ENCODE results near the gene ALG10B. TPM values are rescaled to one million over a fixed set of nuclear protein-coding genes. Genes with fewer than 3 reads are reported as not detected.
A peak's percentile ranks its signal among the peaks of the same experiment; 100 is the strongest.

The ALG10B gene, protein sequence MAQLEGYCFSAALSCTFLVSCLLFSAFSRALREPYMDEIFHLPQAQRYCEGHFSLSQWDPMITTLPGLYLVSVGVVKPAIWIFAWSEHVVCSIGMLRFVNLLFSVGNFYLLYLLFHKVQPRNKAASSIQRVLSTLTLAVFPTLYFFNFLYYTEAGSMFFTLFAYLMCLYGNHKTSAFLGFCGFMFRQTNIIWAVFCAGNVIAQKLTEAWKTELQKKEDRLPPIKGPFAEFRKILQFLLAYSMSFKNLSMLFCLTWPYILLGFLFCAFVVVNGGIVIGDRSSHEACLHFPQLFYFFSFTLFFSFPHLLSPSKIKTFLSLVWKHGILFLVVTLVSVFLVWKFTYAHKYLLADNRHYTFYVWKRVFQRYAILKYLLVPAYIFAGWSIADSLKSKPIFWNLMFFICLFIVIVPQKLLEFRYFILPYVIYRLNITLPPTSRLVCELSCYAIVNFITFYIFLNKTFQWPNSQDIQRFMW
- 10 to 100 TPM in 1 of 2 donors, 1 to 10 TPM in 1; 6.3 to 11.6 TPM for total RNA-seq
- 10.5 TPM for polyA plus RNA-seq (2013, experiment 1 of 2)
- polyA plus RNA-seq (2013, experiment 2 of 2) = 9.6 TPM
- long read RNA-seq, experiment 1, partial matches to known transcripts = 0 of 4 reads
- long read RNA-seq, experiment 1, other reads (novel, unspliced or antisense) = 3 of 4 reads
- long read RNA-seq, experiment 2, partial matches to known transcripts = 0 of 5 reads
- long read RNA-seq, experiment 2, other reads (novel, unspliced or antisense) = 4 of 5 reads
- long read RNA-seq, experiment 3, full-length matches to known transcripts = 4 of 4 reads
- long read RNA-seq, experiment 3, partial matches to known transcripts = 0 of 4 reads
- long read RNA-seq, experiment 3, other reads (novel, unspliced or antisense) = 0 of 4 reads
- long read RNA-seq, experiment 4, full-length matches to known transcripts = 1 of 1 reads
- long read RNA-seq, experiment 4, partial matches to known transcripts = 0 of 1 reads
- long read RNA-seq, experiment 4, other reads (novel, unspliced or antisense) = 0 of 1 reads

DNA sequence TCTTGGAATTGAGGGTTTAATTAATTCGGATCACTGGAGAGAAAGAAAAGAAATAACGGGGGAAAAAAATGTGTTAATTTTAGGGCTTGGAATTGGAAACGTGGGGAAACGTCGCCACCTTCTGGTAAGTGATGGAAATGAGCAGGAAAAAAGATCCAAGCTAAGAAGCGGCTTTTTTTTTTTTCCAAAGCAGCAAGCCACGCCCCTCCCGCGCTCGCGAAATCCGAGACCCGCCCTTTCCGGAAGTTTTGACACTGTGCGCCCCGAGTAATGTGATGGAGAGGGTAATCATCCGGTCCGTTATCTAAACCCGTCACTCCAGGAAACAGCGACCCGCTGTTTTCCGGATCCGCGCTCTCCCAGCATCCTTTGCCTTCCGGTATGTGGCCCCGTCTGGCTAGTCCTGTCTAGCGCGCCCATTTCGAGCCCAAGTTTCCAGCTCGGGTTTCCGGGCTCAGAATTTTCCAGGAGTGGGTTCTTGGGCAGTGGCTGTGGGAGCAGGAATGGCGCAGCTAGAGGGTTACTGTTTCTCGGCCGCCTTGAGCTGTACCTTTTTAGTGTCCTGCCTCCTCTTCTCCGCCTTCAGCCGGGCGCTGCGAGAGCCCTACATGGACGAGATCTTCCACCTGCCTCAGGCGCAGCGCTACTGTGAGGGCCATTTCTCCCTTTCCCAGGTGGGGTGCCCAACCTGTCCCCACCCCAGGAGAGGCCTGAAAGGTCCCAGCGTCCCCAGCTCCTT is at the start of gene ALG10B:
ALG10B (plus strand) TSS at position 384 of the 739 bp plus-strand sequence; CDS start at position 504, 120 bp downstream.
- H3K9ac ChIP-seq (ENCODE audit: extremely low read depth, low read length, poor library complexity, severe bottlenecking) = peak within 1 kb of the TSS; percentile 71
- TF ChIP-seq, protein P1, sequence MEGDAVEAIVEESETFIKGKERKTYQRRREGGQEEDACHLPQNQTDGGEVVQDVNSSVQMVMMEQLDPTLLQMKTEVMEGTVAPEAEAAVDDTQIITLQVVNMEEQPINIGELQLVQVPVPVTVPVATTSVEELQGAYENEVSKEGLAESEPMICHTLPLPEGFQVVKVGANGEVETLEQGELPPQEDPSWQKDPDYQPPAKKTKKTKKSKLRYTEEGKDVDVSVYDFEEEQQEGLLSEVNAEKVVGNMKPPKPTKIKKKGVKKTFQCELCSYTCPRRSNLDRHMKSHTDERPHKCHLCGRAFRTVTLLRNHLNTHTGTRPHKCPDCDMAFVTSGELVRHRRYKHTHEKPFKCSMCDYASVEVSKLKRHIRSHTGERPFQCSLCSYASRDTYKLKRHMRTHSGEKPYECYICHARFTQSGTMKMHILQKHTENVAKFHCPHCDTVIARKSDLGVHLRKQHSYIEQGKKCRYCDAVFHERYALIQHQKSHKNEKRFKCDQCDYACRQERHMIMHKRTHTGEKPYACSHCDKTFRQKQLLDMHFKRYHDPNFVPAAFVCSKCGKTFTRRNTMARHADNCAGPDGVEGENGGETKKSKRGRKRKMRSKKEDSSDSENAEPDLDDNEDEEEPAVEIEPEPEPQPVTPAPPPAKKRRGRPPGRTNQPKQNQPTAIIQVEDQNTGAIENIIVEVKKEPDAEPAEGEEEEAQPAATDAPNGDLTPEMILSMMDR (conservative IDR thresholded peaks at IDR 0.05) = peak; percentile 79
- Mint-ChIP-seq H3K9me3 (peaks cover 12% of the 10 kb centered on the region), H3K27ac (peak within 1 kb of the TSS; percentile 90), H3K27me3 (ENCODE audit: insufficient read depth) (no peaks in the 10 kb centered on the region), H3K36me3 (ENCODE audit: low read depth) (peaks cover 2% of the 10 kb centered on the region), H3K4me3 (peak within 1 kb of the TSS; percentile 86), H3K4me1 (peaks cover 4% of the 10 kb centered on the region)
- 1% methylated on average over 15 to 42 of the region's 42 CpGs for WGBS, 2 experiments (ENCODE audit: insufficient coverage in 1 of 2, insufficient read length in 1 of 2)
- peak within 1 kb of the TSS; percentile 91 for H3K4me3 ChIP-seq (ENCODE audit: low read length)
- peak within 1 kb of the TSS; percentile 57 for H3K27ac ChIP-seq (ENCODE audit: low read depth, low read length)
- peaks cover 3% of the 10 kb centered on the region for H3K4me1 ChIP-seq (ENCODE audit: control insufficient read depth, insufficient read depth, low read length)
- peak; percentile 99 for DNase-seq
- no peaks in the 10 kb centered on the region for H3K36me3 ChIP-seq (ENCODE audit: control insufficient read depth, insufficient read depth, low read length)
- H3K27me3 ChIP-seq (ENCODE audit: control insufficient read depth, insufficient read depth, low read length, poor library complexity, severe bottlenecking) = no peaks in the 10 kb centered on the region
- H3K9me3 ChIP-seq (ENCODE audit: control insufficient read depth, low read length) = no peaks in the 10 kb centered on the region

DNA sequence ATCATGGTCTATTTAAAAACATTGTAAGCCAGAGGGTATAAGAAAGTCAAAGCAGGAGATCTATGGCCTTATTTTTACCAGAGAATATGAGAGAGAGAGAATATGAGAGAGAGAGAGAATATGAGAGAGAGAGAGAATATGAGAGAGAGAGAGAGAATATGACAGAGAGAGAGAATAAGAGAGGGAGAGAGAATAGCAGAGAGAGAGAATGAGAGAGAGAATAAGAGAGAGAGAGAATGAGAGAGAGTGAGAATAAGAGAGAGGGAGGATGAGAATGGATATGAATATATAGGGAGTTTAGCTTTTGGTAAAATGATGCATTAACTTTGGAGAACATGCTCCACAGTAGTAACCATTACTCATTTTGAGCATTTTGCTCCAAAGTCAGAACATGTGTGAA is 48.0 kb upstream of the ALG10B start:
- no peak overlapping the region for H3K9ac ChIP-seq (ENCODE audit: extremely low read depth, low read length, poor library complexity, severe bottlenecking)
- H3K36me3 ChIP-seq (ENCODE audit: control insufficient read depth, insufficient read depth, low read length) = no peaks in the 10 kb centered on the region
- H3K9me3 Mint-ChIP-seq = peaks cover 87% of the 10 kb centered on the region
- TF ChIP-seq, protein P1 (conservative IDR thresholded peaks at IDR 0.05) = no peak
- no peak overlapping the region for H3K27ac ChIP-seq (ENCODE audit: low read depth, low read length)
- H3K36me3 Mint-ChIP-seq (ENCODE audit: low read depth) = no peaks in the 10 kb centered on the region
- no peaks in the 10 kb centered on the region for H3K4me1 ChIP-seq (ENCODE audit: control insufficient read depth, insufficient read depth, low read length)
- H3K4me3 Mint-ChIP-seq = no peak overlapping the region
- no peak overlapping the region for H3K4me3 ChIP-seq (ENCODE audit: low read length)
- H3K27ac Mint-ChIP-seq = no peak overlapping the region
- H3K4me1 Mint-ChIP-seq = no peaks in the 10 kb centered on the region
- DNase-seq = no peak
- no peaks in the 10 kb centered on the region for H3K27me3 ChIP-seq (ENCODE audit: control insufficient read depth, insufficient read depth, low read length, poor library complexity, severe bottlenecking)
- no peaks in the 10 kb centered on the region for H3K27me3 Mint-ChIP-seq (ENCODE audit: insufficient read depth)
- H3K9me3 ChIP-seq (ENCODE audit: control insufficient read depth, low read length) = peaks cover 37% of the 10 kb centered on the region

DNA sequence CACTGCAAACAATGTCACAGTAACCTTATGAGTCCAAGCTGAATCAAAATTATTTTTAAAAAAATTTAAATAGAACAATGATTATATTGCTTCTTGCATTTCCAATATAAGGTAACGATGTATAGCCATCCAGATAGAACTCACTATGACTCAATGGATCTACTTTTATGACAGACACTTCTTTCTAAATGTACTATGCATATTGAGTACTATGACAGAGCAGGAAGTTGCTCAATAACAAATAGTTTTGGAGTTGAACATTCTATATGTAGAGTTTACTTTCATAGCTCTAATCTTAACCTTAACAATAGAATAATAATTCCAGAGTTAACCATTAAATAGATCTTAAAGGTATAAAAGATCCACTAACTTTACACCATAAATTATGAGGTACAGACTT is 46.7 kb upstream of the ALG10B start:
- no peak overlapping the region for H3K27ac Mint-ChIP-seq
- H3K4me3 Mint-ChIP-seq = no peak overlapping the region
- no peaks in the 10 kb centered on the region for H3K27me3 Mint-ChIP-seq (ENCODE audit: insufficient read depth)
- TF ChIP-seq, protein P1 (conservative IDR thresholded peaks at IDR 0.05) = no peak
- no peak for DNase-seq
- H3K9me3 Mint-ChIP-seq = peaks cover 83% of the 10 kb centered on the region
- no CpG with 5 or more reads among the region's 1 CpG for WGBS, 2 experiments (ENCODE audit: insufficient coverage in 1 of 2, insufficient read length in 1 of 2)
- Histone ChIP-seq H3K36me3 (ENCODE audit: control insufficient read depth, insufficient read depth, low read length) (no peaks in the 10 kb centered on the region), H3K4me1 (ENCODE audit: control insufficient read depth, insufficient read depth, low read length) (no peaks in the 10 kb centered on the region), H3K27ac (ENCODE audit: low read depth, low read length) (no peak overlapping the region), H3K27me3 (ENCODE audit: control insufficient read depth, insufficient read depth, low read length, poor library complexity, severe bottlenecking) (no peaks in the 10 kb centered on the region), H3K9me3 (ENCODE audit: control insufficient read depth, low read length) (peaks cover 37% of the 10 kb centered on the region), H3K9ac (ENCODE audit: extremely low read depth, low read length, poor library complexity, severe bottlenecking) (no peak overlapping the region), H3K4me3 (ENCODE audit: low read length) (no peak overlapping the region)
- H3K4me1 Mint-ChIP-seq = no peaks in the 10 kb centered on the region
- H3K36me3 Mint-ChIP-seq (ENCODE audit: low read depth) = no peaks in the 10 kb centered on the region
